GM12865 (cell line): Measurements from ENCODE around the gene LEPROT.

Experiments used
- DNase-seq: peaks from one replicate; pipeline ENCODE4 v3.0.0; 2010; ENCODE audit warnings: low read depth
- H3K4me3 ChIP-seq: 2 replicates; pipeline ENCODE4 v1.5.1; 2011; ENCODE audit warnings: mild to moderate bottlenecking, low read depth, low read length, control low read depth
- CTCF ChIP-seq: IDR thresholded peaks from 2 replicates; pipeline ENCODE4 v1.5.1; 2011; ENCODE audit warnings: low read length, control low read depth, low read depth, inconsistent platforms; ENCODE audit not compliant: insufficient read depth; ENCODE audit errors: missing control alignments

Gene LEPROT

GRCh38 chr1:65398083-65398482 lies 22.4 kb upstream of the LEPROT start:
- DNase-seq, result no peak
- no peak for TF ChIP-seq CTCF
- H3K4me3 ChIP-seq, result no peak overlapping the region

GRCh38 chr1:65399003-65399402 lies 21.5 kb upstream of the LEPROT start:
- no peak for DNase-seq
- H3K4me3 ChIP-seq, result no peak overlapping the region
- no peak for TF ChIP-seq CTCF

GRCh38 chr1:65401612-65402011 lies 18.9 kb upstream of the LEPROT start:
- DNase-seq, result no peak
- no peak for TF ChIP-seq CTCF
- no peak overlapping the region for H3K4me3 ChIP-seq

- no peak overlapping the region for H3K4me3 ChIP-seq
- TF ChIP-seq CTCF, result no peak
- no peak for DNase-seq
Measured at GRCh38 chr1:65404941-65405340, 15.5 kb upstream of the LEPROT start.

GRCh38 chr1:65407877-65408276 lies 12.6 kb upstream of the LEPROT start:
- no peak for TF ChIP-seq CTCF
- DNase-seq, result no peak
- H3K4me3 ChIP-seq, result no peak overlapping the region

- DNase-seq, result no peak
- no peak overlapping the region for H3K4me3 ChIP-seq
- no peak for TF ChIP-seq CTCF
Measured at GRCh38 chr1:65409314-65409713, 11.2 kb upstream of the LEPROT start.

GRCh38 chr1:65409816-65410326 lies 10.6 kb upstream of the LEPROT start:
- no peak overlapping the region for H3K4me3 ChIP-seq
- TF ChIP-seq CTCF, result no peak
- DNase-seq, result no peak
